Measurements from ENCODE around the gene SLC22A3. TPM values are rescaled to one million over a fixed set of nuclear protein-coding genes. Genes with fewer than 3 reads are reported as not detected.
A peak's percentile ranks its signal among the peaks of the same experiment; 100 is the strongest.

SLC22A3 gene
- total and polyA plus RNA-seq, 2 donors from 2014 or later: 6.4 to 7.4 TPM

DNA sequence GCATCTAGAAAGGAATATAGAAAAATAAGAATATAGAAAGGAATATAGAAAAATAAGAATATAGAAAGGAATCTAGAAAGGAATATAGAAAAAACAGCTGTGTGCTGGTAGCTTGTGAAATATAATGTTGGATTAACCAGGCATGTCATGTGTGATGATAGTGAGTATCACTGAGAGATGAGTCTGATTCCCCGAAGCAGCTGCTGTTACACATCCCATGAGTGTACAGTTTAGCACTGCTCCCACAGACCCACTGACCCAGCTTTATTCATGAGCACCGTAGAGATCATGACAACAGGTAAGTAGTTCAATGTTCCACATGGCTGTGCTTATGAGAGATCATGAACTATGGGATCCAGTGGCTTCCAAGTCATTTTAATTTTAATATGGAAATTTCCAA lies 64.8 kb downstream of the SLC22A3 start:
- H3K9me3 ChIP-seq (ENCODE audit: control insufficient read depth in 2 of 3, insufficient read depth in 1 of 3, low read length in 3 of 3): no peaks in the 10 kb centered on the region
- intact Hi-C loops (cut with DNase I): no loop called here
- H3K9ac ChIP-seq (ENCODE audit: low read length in 3 of 3): no peak overlapping the region
- H3K4me3 ChIP-seq (ENCODE audit: low read length in 3 of 3): no peak overlapping the region
- no peak overlapping the region for H3K27ac ChIP-seq (ENCODE audit: low read depth in 2 of 2, low read length in 2 of 2)
- TF ChIP-seq, protein P1, sequence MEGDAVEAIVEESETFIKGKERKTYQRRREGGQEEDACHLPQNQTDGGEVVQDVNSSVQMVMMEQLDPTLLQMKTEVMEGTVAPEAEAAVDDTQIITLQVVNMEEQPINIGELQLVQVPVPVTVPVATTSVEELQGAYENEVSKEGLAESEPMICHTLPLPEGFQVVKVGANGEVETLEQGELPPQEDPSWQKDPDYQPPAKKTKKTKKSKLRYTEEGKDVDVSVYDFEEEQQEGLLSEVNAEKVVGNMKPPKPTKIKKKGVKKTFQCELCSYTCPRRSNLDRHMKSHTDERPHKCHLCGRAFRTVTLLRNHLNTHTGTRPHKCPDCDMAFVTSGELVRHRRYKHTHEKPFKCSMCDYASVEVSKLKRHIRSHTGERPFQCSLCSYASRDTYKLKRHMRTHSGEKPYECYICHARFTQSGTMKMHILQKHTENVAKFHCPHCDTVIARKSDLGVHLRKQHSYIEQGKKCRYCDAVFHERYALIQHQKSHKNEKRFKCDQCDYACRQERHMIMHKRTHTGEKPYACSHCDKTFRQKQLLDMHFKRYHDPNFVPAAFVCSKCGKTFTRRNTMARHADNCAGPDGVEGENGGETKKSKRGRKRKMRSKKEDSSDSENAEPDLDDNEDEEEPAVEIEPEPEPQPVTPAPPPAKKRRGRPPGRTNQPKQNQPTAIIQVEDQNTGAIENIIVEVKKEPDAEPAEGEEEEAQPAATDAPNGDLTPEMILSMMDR (IDR thresholded peaks at IDR 0.05; ENCODE audit: borderline replicate concordance, extremely low read depth, insufficient read depth): no peak
- no peaks in the 10 kb centered on the region for H3K27me3 ChIP-seq (ENCODE audit: control insufficient read depth, insufficient read depth, low read length)
- no peaks in the 10 kb centered on the region for H3K36me3 ChIP-seq (ENCODE audit: control insufficient read depth in 2 of 3, insufficient read depth in 3 of 3, low read length in 3 of 3)
- no peak for FAIRE-seq
- H3K4me1 ChIP-seq (ENCODE audit: control insufficient read depth in 2 of 3, insufficient read depth in 2 of 3, low read depth in 1 of 3, low read length in 3 of 3): no peaks in the 10 kb centered on the region
- no peak for DNase-seq

DNA sequence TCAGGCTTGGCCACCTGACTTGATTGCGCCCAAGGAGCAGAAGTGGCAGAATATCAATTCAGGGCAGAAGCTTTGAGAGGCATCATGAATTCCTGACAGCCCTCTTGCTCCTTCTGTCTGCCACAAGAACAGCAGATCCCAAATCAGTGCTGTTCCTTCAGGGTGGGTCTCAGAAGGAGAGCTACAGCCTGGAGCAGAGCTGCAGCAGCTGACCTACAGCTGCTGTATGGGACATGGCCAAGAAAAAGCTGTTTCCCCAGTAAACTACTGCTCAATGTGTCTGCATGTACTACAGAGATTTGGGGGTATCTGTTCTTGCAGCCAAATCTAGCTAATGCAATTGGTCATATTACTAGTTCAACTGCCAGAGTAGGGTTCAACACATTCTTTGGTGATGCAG lies 69.0 kb downstream of the SLC22A3 start:
- H3K4me3 ChIP-seq (ENCODE audit: low read length in 3 of 3): no peak overlapping the region
- H3K27ac ChIP-seq (ENCODE audit: low read depth in 2 of 2, low read length in 2 of 2): no peak overlapping the region
- H3K4me1 ChIP-seq (ENCODE audit: control insufficient read depth in 2 of 3, insufficient read depth in 2 of 3, low read depth in 1 of 3, low read length in 3 of 3): no peaks in the 10 kb centered on the region
- no peaks in the 10 kb centered on the region for H3K27me3 ChIP-seq (ENCODE audit: control insufficient read depth, insufficient read depth, low read length)
- H3K36me3 ChIP-seq (ENCODE audit: control insufficient read depth in 2 of 3, insufficient read depth in 3 of 3, low read length in 3 of 3): no peaks in the 10 kb centered on the region
- DNase-seq: peak in 1 of 5 donors; percentile 40
- TF ChIP-seq, protein P1 (IDR thresholded peaks at IDR 0.05; ENCODE audit: borderline replicate concordance, extremely low read depth, insufficient read depth): no peak
- intact Hi-C loops (cut with DNase I): no loop called here
- no peak overlapping the region for H3K9ac ChIP-seq (ENCODE audit: low read length in 3 of 3)
- FAIRE-seq: no peak
- no peaks in the 10 kb centered on the region for H3K9me3 ChIP-seq (ENCODE audit: control insufficient read depth in 2 of 3, insufficient read depth in 1 of 3, low read length in 3 of 3)

DNA sequence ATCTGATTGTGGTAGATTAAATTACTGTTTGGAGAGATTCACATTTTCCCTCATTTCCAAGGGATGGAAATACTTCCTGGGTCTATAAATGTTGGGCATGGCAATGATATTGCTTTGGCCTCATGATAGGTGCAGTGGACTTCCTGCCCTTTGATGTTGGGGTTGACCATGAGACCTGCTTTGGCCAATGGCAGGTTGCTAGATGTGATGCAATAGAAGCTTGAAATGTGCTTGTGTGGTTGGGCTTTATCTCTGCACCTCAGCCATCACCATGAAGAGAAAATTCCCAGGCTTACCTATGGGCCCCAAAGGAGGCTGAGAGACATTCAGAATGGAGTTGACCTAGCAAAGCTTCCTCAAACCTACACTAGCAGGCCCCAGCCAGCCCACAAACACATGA lies 69.4 kb downstream of the SLC22A3 start:
- Histone ChIP-seq H3K4me1 (ENCODE audit: control insufficient read depth in 2 of 3, insufficient read depth in 2 of 3, low read depth in 1 of 3, low read length in 3 of 3) (no peaks in the 10 kb centered on the region), H3K27ac (ENCODE audit: low read depth in 2 of 2, low read length in 2 of 2) (no peak overlapping the region), H3K4me3 (ENCODE audit: low read length in 3 of 3) (no peak overlapping the region), H3K27me3 (ENCODE audit: control insufficient read depth, insufficient read depth, low read length) (no peaks in the 10 kb centered on the region), H3K9ac (ENCODE audit: low read length in 3 of 3) (no peak overlapping the region), H3K9me3 (ENCODE audit: control insufficient read depth in 2 of 3, insufficient read depth in 1 of 3, low read length in 3 of 3) (no peaks in the 10 kb centered on the region), H3K36me3 (ENCODE audit: control insufficient read depth in 2 of 3, insufficient read depth in 3 of 3, low read length in 3 of 3) (no peaks in the 10 kb centered on the region)
- DNase-seq (no peak), FAIRE-seq (no peak)
- TF ChIP-seq, protein P1 (IDR thresholded peaks at IDR 0.05; ENCODE audit: borderline replicate concordance, extremely low read depth, insufficient read depth): no peak
- intact Hi-C loops (cut with DNase I): no loop called here

DNA sequence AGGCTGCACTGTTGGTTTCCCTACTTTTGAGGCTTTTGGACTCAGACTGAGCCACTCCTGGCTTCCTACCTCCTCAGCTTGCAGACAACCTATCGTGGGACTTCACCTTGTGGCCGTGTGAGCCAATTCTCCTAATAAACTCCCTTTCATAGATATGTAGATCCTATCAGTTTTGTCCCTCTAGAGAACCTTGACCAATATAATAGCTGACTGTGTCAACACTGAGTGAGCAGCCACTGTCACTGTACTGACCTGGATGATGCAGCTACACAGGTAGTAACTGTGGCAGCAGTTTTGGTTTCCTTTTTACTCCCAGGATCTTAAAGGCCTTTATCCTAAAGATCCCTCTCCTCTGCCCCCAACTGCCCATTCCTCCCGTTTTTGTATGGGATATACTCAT lies 70.2 kb downstream of the SLC22A3 start:
- no peaks in the 10 kb centered on the region for H3K27me3 ChIP-seq (ENCODE audit: control insufficient read depth, insufficient read depth, low read length)
- no peaks in the 10 kb centered on the region for H3K36me3 ChIP-seq (ENCODE audit: control insufficient read depth in 2 of 3, insufficient read depth in 3 of 3, low read length in 3 of 3)
- TF ChIP-seq, protein P1 (IDR thresholded peaks at IDR 0.05; ENCODE audit: borderline replicate concordance, extremely low read depth, insufficient read depth): no peak
- H3K4me1 ChIP-seq (ENCODE audit: control insufficient read depth in 2 of 3, insufficient read depth in 2 of 3, low read depth in 1 of 3, low read length in 3 of 3): no peaks in the 10 kb centered on the region
- no peak overlapping the region for H3K9ac ChIP-seq (ENCODE audit: low read length in 3 of 3)
- no peaks in the 10 kb centered on the region for H3K9me3 ChIP-seq (ENCODE audit: control insufficient read depth in 2 of 3, insufficient read depth in 1 of 3, low read length in 3 of 3)
- H3K4me3 ChIP-seq (ENCODE audit: low read length in 3 of 3): no peak overlapping the region
- no peak overlapping the region for H3K27ac ChIP-seq (ENCODE audit: low read depth in 2 of 2, low read length in 2 of 2)
- intact Hi-C loops (cut with DNase I): no loop called here
- DNase-seq: no peak
- no peak for FAIRE-seq
